ENCODE results near the gene KRT14. TPM values are rescaled to one million over a fixed set of nuclear protein-coding genes. Genes with fewer than 3 reads are reported as not detected.
"Not testable (repeated sequence)": the region's sequence is repeated elsewhere in the genome, so short reads cannot be mapped to it uniquely, and the experiment has no call there.

KRT14 gene
- total and polyA plus RNA-seq, 8 donors: 0.35 to 2.0 (median 1.2) TPM; not detected in 1

- peak in 2 of 4 donors; percentile 77 to 79 for DNase-seq
Measured at GRCh38 chr17:41624208-41625101, 37.8 kb upstream of the KRT14 start, which contains the start of gene KRT17. Gene KRT17 (minus strand): TSS chr17:41624575. CDS start chr17:41624509, 66 bp downstream.

DNA sequence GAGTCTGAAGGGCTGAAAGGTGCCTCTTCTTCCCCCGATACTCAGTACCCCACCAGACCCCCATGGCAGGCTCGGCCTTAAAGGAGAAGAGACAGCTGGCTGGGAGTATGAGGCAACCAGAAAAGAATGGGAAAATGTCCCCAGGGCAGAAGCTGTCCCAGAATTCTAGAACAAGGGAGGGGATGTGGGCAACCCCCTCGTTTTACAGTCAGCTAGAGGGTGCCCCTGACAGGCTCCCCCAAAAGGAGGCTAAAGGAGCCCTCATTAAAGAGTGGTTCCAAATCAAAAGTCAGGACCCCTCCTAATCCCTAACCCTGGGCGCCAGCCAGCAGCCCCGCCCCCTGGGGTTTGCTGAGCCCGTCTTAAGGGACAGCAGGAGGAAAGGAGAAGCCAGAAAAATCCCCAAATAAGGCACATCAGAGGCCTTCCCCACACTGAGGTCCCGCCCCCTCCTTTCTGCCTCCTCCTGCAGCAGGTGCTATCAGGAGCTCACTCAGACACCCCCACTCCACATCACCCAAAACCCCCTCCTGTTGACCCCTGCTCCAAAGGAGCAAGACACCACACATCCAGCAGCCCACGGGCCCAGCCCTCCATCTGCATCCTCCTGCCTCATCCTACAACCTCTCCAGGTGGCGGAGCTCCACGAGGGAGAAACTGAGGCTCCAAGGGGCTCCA, 36.6 kb upstream of the KRT14 start:
- H3K36me3 ChIP-seq; H3K9me3 ChIP-seq; H3K4me1 ChIP-seq; H3K27ac ChIP-seq; ATAC-seq; intact Hi-C loops (cut with DNase I); H3K4me3 ChIP-seq: not testable (repeated sequence)
- H3K27me3 ChIP-seq: peaks cover 0 to 22% of the 10 kb centered on the region in 2 donors
- DNase-seq: peak in 1 of 4 donors; percentile 56

More at GRCh38 chr17:41624208-41625101, 37.8 kb upstream of the KRT14 start, which contains the start of gene KRT17:
- Histone ChIP-seq H3K27ac (no peak within 1 kb of the TSS), H3K36me3 (no peaks in the 10 kb centered on the region), H3K9me3 (no peaks in the 10 kb centered on the region), H3K27me3 (peaks cover 0 to 22% of the 10 kb centered on the region in 2 donors), H3K4me1 (no peaks in the 10 kb centered on the region), H3K4me3 (no peak within 1 kb of the TSS)
- intact Hi-C loops (cut with DNase I): no loop called here
- peak; percentile 59 for ATAC-seq
- no peak for TF ChIP-seq CTCF (IDR thresholded peaks at IDR 0.05)

DNA sequence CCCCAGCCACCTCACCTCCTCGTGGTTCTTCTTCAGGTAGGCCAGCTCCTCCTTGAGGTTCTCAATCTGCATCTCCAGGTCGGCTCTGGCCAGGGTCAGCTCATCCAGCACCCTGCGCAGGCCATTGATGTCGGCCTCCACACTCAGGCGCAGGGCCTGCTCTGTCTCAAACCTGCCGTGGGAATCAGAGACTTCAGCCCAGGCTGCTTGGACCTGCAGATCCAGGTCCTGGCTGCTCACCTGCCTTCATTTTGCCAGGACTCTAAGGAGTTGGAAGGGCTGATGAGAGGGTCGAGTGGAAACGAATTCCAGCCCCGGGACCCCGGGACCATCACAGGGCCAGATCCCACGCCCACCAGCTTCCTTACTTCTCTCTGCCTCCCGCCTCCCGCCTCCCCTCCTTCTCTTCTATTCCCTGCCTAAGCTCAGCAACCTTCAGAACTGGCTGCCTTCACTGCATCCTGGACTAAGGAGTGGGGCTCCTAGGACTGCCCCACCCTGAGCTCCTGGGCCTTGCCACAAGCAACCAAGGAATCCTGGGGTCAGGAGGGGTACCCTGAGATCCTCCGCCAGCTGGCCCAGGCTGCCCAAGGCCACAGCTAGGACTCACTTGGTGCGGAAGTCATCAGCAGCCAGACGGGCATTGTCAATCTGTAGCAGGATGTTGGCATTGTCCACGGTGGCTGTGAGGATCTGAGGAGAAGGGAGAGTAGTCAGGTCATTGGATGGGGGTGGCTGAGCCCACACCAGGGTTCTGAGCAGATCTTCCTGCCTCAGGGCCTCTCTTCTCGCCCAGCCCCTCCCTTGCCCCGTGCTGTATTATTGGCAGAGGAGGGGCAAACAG, 35.9 kb upstream of the KRT14 start:
- intact Hi-C loops (cut with DNase I); H3K9me3 ChIP-seq; DNase-seq; ATAC-seq; H3K36me3 ChIP-seq; H3K4me1 ChIP-seq; H3K4me3 ChIP-seq; H3K27ac ChIP-seq: not testable (repeated sequence)
- H3K27me3 ChIP-seq: peaks cover 0 to 27% of the 10 kb centered on the region in 2 donors

GRCh38 chr17:41621916-41622315, 35.2 kb upstream of the KRT14 start:
- no peak overlapping the region for H3K4me3 ChIP-seq
- peaks cover 0 to 33% of the 10 kb centered on the region in 2 donors for H3K27me3 ChIP-seq
- ATAC-seq (no peak), DNase-seq (no peak)
- no peak overlapping the region for H3K27ac ChIP-seq
- H3K4me1 ChIP-seq: no peaks in the 10 kb centered on the region
- intact Hi-C loops (cut with DNase I): no loop called here
- H3K9me3 ChIP-seq: no peaks in the 10 kb centered on the region
- no peak for TF ChIP-seq CTCF (IDR thresholded peaks at IDR 0.05)
- no peaks in the 10 kb centered on the region for H3K36me3 ChIP-seq

DNA sequence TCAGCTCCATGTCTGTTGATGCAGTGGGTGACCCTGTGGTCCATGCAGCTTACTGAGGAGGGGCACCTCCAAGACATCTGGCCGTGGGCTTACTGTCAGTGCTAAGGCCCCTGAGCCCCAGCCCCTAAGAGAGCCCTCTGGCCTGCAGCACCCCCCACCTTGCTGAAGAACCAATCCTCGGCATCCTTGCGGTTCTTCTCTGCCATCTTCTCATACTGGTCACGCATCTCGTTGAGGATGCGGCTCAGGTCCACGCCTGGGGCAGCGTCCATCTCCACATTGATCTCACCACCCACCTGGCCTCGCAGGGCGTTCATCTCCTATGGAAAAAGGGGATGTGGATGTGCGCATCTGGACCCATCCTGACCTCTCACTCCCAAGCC, 34.7 kb upstream of the KRT14 start:
- DNase-seq; H3K36me3 ChIP-seq; H3K27ac ChIP-seq; ATAC-seq; H3K4me1 ChIP-seq; H3K9me3 ChIP-seq; H3K4me3 ChIP-seq; intact Hi-C loops (cut with DNase I): not testable (repeated sequence)
- peaks cover 0 to 33% of the 10 kb centered on the region in 2 donors for H3K27me3 ChIP-seq

- no peaks in the 10 kb centered on the region for H3K4me1 ChIP-seq
- no peaks in the 10 kb centered on the region for H3K9me3 ChIP-seq
- peaks cover 0 to 37% of the 10 kb centered on the region in 2 donors for H3K27me3 ChIP-seq
- TF ChIP-seq CTCF (IDR thresholded peaks at IDR 0.05): no peak
- intact Hi-C loops (cut with DNase I): no loop called here
- H3K4me3 ChIP-seq: no peak overlapping the region
- H3K27ac ChIP-seq: no peak overlapping the region
- no peak for DNase-seq
- no peaks in the 10 kb centered on the region for H3K36me3 ChIP-seq
- ATAC-seq: no peak
Measured at GRCh38 chr17:41620583-41621434, 34.1 kb upstream of the KRT14 start.

DNA sequence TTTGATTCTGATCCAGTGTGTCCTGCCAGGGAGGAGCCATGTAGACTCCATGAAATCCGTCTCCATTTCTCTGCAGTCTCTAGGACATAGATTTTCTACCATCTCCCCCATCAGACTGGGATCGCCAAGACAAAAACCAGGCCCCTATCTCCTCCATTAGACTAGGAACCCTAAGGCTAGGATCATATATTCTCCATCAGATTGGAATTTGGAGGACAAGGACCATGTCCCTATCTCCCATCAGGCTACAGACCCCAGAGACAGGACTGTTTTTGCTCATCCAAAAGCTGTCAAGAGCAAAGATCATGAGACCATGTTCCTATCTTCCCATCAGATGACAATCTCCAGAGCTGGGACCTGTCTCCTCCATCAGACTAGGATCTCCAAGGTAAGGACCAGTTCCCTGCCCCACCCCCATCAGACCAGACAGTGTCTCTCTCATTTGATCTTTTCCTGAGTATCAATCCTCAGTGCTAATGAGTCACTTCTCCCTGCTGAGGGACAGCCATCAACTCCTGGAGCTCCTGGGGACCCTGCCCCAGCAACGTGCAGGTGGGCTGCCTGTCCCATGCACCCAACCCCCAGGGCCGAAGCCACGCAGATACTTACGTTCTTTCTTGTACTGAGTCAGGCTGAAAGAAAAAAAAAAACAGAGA, 33.4 kb upstream of the KRT14 start:
- H3K9me3 ChIP-seq; H3K36me3 ChIP-seq; H3K4me3 ChIP-seq; DNase-seq; H3K27ac ChIP-seq; H3K4me1 ChIP-seq; ATAC-seq; intact Hi-C loops (cut with DNase I): not testable (repeated sequence)
- H3K27me3 ChIP-seq: peaks cover 0 to 37% of the 10 kb centered on the region in 2 donors
